Cardiac septum (tissue), 1 donor: ENCODE results near the gene ADAM30. TPM values are rescaled to one million over a fixed set of nuclear protein-coding genes. Genes with fewer than 3 reads are reported as not detected.

Source experiments
- DNase-seq: peaks from one replicate; pipeline ENCODE4 v3.0.0-alpha.2; 2020; ENCODE audit warnings: low spot score
- intact Hi-C: fragments of 100-400 bp; cut with DNase I; formaldehyde crosslinking; loops from one replicate; pipeline ENCODE4 v1.14.0; 2022
- long read RNA-seq: library from polyadenylated mRNA; unstranded; transcript quantifications from one replicate; pipeline ENCODE4 v2.0.0, GENCODE V29; 2021
- total RNA-seq: library from RNA; stranded (reverse); fragmentation: NEBNext Ultra II Directional; extraction: Animal tissue kit (Norgen Biotek cat#: 25700); gene quantifications from one replicate; pipeline ENCODE4 v1.2.1, GENCODE V29; 2021
- donor health status: DM: no; HTN: no; CAD: no.

Gene ADAM30
- 0.11 TPM for total RNA-seq
- long read RNA-seq = 0 reads

DNA sequence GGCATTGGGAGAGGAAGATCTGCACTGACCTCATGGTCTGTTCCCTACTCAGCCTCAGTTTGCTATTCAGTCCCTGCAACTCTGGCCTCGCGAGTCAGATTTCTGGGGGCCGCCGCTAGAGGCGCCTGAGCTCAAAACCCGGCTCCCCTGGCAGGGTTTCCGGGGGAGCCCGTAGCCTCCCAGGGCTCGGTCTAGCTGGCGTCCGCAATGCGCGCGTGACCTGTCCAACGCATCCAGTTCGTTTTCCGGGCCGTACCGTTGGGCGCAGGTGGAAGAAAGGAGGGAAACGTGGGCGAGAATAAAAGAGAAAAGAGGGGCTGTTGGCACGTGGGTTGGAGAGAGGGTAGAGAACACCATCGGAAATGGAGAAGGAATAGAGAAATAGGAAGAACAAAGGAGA lies at the start of gene ADAM30:
ADAM30 (minus strand) TSS at position 213 of the 400 bp plus-strand sequence; CDS start at position 34, 179 bp downstream.
- intact Hi-C loops = no loop called here
- DNase-seq = no peak

DNA sequence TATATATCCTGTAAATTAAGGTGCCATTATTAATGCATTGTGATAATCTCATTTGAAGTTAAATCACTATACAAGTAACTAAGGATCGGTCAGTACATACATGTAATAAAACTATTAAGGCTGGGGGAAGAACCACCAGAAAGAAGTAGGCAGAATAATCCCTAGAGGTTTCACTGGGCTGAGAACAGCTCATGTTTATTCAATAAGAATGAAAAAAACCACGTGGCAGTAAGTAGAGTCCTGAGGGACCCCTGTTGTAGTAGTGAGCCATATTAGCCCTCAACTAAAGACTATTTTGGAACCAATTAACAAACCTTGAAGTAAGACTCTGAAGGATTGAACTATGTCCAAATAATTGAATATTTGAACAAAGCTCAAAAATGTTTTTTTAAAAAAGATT lies 46.9 kb upstream of the ADAM30 start:
- DNase-seq = no peak
- intact Hi-C loops = no loop called here

DNA sequence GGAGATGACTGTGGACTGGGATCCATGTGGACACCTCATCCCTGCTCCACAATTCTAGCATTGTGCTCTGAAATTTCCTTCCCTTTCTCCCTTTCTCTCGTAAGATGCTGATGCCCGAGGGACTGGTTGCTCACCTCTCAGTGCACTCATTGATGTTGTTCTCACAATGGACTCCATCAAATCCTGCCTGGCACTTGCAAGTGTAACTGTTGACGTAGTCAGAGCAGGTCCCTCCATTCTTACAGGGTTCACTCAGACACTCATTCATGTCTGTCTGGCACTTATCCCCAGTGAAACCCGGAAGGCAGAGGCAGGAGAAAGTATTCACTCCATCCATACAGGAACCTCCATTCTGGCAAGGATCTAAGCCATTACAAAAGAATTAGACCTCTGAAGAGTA lies 45.1 kb upstream of the ADAM30 start:
- no peak for DNase-seq
- intact Hi-C loops = no loop called here

DNA sequence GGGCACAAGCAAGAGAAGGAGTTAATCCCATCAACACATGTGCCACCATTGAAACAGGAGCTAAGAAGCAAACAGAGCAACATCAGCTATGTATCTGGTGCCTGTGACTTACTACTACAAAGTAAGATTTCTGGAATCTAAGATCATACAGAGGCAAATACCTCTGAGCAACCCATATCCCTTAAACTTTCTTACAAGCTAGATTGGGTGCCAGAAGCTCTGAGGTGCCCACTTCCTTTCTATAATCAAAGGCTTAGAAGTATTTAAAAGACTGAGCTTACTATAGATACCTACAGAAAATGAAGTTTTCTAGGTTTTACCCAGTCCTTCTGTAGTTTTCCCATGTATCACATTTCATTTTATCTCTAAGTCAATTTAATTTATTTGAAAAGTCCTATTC lies 44.4 kb upstream of the ADAM30 start:
- intact Hi-C loops = no loop called here
- no peak for DNase-seq

- no peak for DNase-seq
- intact Hi-C loops = no loop called here
Observed at GRCh38 chr1:119937198-119937597, 40.9 kb upstream of the ADAM30 start.

DNA sequence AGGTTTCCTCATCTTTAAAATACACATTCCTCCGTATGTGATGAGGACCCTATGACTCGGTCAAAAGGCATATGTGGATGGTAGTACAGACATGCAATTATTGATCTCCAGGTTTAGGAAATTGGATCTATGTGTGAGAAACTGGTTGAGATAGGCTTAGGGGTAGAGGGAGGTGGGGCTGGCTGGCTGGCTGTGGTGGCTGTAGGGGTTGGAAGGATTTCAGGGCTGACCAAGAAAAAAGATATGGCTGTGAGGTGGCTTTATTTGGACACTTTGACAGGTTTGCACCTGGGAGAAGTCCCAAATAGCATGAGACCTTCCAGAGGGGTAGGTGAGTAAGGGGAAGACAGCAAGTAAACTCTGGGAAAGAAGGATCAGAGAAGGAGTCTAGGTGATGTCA lies 39.6 kb upstream of the ADAM30 start:
- intact Hi-C loops = no loop called here
- no peak for DNase-seq

DNA sequence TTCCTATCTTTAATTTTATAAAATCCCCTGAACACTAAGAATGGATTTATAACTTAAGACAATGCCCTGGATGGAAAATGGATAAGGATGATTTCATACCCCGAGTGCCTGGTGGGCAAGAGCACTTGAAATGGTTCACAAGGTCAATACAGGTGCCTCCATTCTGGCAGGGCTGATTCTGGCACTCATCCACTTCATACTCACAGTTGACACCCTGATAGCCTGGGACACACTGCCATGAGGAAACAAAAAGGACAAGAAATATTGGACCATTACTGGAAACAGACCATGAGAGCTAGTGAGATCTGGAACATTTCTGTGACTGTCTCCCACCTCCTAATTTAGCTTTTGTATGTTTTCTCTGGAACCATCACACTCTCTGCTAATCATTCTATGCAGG lies 39.1 kb upstream of the ADAM30 start:
- intact Hi-C loops = no loop called here

DNA sequence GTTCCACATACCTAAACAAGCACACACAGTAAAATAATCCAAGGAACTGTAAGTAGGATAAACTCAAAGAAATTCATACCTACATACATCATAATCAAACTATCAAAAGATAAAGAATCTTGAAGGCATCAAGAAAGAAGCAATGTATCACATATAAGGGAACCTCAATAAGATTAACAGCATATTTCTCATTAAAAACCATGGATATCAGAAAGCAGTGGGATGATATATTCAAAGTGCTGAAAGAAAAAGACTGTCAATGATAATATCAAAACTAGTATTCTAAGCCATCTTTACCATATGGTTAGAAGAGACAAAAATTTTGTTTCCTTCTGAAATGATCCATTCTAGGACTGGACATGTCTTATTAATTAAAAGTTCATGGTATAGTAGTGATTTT lies 37.1 kb upstream of the ADAM30 start:
- DNase-seq = no peak
- intact Hi-C loops = no loop called here

More for the DNA sequence above, 39.1 kb upstream of the ADAM30 start:
- DNase-seq = no peak

GRCh38 chr1:119929643-119930315 lies 33.5 kb upstream of the ADAM30 start:
- no peak for DNase-seq
- intact Hi-C loops = no loop called here

DNA sequence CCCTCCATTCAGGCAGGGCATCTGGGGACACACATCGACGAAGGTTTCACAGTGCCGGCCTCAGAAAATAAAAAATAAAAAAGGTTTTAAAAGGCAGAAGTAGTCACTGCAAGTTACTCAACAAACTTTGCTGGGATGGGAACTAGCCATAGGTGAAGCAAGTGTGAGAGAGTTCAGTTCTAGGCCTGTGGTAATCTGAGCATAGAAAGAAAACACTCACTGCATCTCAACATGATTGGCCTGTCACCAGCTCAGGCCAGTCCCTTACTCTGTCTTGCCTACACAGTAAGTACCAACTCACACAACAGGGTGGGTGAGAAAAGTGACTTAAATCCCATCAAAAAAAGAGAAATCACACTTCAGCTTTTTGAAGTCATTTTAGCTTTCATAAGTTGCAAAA lies 30.2 kb upstream of the ADAM30 start:
- DNase-seq = no peak
- intact Hi-C loops = no loop called here

GRCh38 chr1:119924948-119925898 lies 28.9 kb upstream of the ADAM30 start:
- intact Hi-C loops = no loop called here
- no peak for DNase-seq

- intact Hi-C loops = no loop called here
- DNase-seq = no peak
Observed at GRCh38 chr1:119920104-119920968, 24.0 kb upstream of the ADAM30 start.

DNA sequence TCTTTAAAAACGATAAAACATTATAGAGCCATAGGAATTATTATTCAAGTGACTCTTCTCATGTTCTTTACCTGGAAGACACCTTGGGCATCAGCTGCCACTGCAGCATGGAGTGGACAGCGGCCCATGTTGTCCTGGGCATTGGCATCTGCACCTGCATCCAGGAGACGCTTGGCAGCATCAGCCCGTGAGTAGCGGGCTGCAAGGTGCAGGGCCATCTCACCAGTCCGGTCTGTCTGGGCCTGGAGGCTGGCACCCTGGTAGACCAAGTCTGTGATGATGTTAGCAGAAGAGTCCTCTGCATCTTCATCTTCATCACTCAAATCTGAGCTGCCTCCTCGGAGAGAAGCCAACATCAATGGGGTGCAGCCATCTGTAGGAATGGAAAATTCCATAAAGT lies 22.9 kb upstream of the ADAM30 start:
- intact Hi-C loops = no loop called here
- no peak for DNase-seq

- DNase-seq = no peak
- intact Hi-C loops = no loop called here
Observed at GRCh38 chr1:119918301-119918700, 22.0 kb upstream of the ADAM30 start.

- intact Hi-C loops = no loop called here
- DNase-seq = no peak
Observed at GRCh38 chr1:119917304-119918055, 21.2 kb upstream of the ADAM30 start.

DNA sequence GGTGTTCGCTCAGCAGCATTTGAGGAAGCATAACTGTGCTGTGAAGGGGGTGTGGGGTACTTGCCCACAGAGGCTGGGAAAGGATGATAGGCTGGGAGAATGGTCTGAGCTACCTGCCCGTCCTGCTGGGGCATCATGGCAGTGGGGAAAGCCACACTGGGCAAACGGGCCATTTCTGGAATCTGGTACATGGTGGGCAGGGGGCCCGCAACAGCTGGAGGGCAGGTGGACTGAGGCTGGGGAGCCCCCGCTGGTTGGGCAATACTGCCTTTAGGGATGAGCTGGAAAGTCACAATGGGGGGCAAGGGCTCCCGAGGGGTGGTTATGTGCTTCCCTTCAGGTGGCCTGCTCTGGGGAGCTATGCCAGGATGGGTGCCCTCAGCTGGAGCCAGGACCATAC lies 19.2 kb upstream of the ADAM30 start:
- DNase-seq = no peak
- intact Hi-C loops = no loop called here

- no peak for DNase-seq
- intact Hi-C loops = no loop called here
Observed at GRCh38 chr1:119914071-119914470, 17.8 kb upstream of the ADAM30 start.

DNA sequence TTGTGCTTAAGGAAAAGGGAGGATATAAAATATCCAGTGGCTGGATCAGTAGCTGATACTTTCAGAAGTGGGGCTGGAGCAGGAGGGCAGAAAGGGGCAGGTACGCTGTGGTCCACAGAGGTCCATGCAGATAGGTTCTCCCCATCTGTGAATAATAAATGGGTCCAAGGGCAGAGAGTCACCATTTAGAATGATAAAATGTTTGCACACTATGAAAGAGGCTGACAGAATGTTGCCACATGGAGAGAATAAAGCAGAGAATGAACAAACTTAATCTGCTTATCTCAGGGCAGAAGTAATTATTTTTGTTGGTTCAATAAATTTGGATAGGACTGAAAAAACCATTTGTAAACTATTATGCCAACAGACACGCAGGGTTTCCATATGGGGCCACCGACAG lies 16.6 kb upstream of the ADAM30 start:
- intact Hi-C loops = no loop called here

DNA sequence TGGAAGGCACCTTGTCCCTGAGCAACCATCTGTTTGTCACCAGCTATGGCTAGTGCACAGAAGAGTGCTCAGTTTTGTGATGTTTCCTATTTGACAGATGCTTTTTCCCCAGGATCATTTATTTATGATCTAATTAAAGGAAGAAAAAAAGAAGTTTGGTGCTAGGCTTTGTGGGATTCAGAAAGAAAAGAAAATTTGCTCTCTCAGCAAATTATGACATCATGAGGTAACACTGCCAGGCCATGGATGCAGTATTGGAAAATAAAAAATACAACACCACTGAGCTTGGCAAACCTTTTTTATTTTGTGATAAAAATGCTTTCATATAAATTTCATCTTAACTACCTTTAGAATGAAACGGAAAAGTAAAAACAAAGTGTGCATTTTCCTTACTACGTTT lies 15.5 kb upstream of the ADAM30 start:
- intact Hi-C loops = no loop called here
- DNase-seq = no peak

More for the DNA sequence above, 16.6 kb upstream of the ADAM30 start:
- DNase-seq = no peak
